IPS-NIHi7 (cell line): Measurements from ENCODE around the gene NKX1-2.
A peak's percentile ranks its signal among the peaks of the same experiment; 100 is the strongest.
"Not testable (repeated sequence)": the region's sequence is repeated elsewhere in the genome, so short reads cannot be mapped to it uniquely, and the experiment has no call there.

Experiments used
- DNase-seq: peaks from one replicate; pipeline ENCODE4 v3.0.0; 2012; ENCODE audit warnings: mixed read lengths; ENCODE audit errors: extremely low spot score

NKX1-2 gene

GRCh38 chr10:124451276-124451675 is 1.4 kb upstream of the NKX1-2 start:
- DNase-seq = no peak

DNA sequence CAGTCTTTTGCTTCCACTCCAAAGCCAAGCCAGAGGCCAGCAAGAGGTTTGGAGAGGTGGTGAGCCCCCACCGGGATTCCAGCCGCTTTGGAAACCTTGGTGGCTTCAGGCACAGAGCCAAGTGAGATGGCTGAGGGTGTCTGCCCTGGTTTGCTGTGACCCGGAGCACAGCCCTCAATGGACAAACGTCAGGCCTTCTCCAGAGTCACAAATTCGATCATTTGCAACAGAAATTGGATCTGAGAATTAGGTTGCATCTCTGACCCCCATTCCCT is 885 bp upstream of the NKX1-2 start:
- no peak for DNase-seq

DNA sequence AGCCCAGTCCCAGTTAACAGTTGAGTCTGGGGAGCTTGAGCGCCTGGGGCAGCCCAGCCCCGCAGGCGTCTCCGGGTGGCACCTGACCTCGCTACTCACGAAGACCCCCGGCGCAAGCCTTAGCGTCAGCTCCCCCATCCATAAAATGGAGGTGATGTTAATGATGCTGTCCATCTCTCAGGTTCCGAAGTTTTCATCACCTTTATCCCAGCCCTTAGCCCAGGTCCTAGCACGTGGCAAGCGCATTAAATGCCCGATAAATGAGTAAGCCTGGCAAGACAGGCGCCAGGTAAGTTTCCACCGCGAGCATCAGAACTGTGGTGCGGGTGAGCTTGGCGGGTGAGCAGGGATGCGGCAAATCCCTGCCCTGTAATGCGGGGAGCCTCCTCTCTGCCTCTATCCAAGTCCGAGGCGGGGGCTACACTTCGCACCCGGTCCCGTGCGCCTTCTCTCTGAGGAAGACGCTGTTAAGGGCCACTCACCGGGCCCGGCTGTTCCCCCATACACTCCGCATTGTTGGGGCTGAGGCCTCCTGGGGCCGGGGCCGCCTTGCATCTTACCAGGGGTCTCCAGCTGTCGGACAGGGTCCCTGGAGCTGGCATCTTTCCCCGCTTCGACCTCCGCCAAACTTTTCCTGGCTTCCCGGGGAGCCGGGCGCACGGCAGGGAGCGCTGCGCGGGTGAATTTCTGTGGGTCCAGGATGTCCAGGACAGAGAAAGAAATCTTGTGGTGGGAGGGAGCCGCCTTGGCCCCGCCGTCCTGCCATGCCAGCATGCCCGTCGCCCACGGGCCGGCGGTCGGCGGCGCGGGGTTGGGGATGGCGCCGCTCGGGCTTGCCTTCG is 444 bp downstream of the NKX1-2 start:
- no peak for DNase-seq

GRCh38 chr10:124448696-124449169 is 1.1 kb downstream of the NKX1-2 start:
- peak; percentile 64 for DNase-seq

- DNase-seq = no peak
These were observed 1.9 kb downstream of the NKX1-2 start for GRCh38 chr10:124447751-124448466.

DNA sequence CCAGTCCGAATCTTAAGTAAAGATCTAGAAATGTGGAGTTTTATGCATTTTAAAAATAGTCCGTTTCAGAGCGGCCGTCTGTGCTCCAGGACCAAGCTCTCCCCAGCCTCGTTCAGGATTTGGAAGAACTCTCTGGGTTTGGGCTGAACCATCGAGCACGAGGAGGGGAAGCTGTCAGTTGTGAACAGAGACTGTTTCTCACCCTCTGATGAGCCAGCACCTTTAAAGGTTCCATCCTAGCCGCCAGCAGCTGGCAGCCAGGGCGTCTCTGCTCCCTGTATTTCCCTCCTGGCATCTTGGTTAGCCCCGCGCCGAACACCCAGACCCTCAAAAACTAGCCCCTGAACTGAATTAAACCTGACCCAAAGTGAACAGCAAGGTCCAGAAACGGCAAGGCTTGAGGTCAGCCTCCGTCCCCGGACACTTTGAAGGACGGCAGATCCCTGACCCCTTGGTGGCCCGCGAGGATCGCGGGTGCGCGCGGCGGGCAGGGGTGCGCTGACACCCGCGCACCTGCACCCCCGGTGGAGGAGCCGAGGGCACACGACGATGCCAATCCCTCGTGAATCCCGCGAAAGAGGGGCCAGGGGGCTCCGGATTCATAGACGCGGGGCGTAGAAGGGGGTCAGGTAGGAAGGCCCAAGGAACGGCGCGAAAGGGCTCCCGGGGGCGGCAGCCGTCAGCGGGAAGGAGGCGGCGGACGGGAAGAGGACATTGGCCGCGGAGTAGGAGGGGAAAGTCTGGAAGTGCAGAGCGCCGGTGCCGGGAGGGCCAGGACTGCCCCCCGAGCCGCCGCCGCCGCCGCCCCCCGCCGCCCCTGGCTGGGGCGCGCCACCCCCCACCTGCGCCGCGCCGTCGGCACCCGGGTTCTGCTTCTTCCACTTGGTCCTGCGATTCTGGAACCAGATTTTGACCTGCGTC is 2.7 kb downstream of the NKX1-2 start:
- no peak for DNase-seq

DNA sequence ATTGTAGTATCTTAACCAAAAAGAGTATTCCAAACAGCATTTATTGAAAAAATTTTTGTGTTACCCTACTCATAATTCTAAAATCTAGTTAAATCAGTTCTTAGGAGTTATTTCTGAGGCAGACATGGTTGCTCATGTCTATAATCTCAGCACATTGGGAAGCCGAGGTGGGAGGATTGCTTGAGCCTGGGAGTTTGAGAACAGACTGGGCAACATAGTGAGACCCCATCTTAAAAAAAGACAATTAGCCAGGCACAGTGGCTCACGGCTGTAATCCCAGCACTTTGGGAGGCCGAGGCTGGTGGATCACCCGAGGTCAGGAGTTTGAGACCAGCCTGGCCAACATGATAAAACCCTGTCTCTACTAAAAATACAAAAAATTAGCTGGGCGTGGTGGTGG is 8.1 kb downstream of the NKX1-2 start:
- DNase-seq = not testable (repeated sequence)

DNA sequence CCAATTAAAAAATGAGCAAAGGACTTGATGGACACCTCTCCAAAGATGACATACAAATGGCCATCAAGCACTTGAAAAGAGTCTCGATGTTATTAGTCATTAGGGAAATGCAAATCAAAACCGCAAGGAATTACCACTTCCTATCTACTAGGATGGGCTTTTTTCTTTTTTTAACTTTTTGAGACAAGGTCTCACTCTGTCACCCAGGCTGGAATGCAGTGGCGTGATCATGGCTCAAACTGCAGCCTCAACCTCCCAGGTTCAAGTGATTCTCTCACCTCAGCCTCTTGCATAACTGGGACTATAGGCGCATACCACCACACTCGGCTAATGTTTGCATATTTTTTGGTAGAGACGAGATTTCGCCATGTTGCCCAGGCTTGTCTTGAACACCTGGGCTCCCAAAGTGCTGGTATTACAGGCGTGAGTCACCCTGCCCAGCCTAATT is 13.6 kb downstream of the NKX1-2 start:
- no peak for DNase-seq

GRCh38 chr10:124435683-124436082 is 14.2 kb downstream of the NKX1-2 start:
- DNase-seq = not testable (repeated sequence)

- no peak for DNase-seq
These were observed 16.4 kb downstream of the NKX1-2 start for GRCh38 chr10:124433461-124433860.

DNA sequence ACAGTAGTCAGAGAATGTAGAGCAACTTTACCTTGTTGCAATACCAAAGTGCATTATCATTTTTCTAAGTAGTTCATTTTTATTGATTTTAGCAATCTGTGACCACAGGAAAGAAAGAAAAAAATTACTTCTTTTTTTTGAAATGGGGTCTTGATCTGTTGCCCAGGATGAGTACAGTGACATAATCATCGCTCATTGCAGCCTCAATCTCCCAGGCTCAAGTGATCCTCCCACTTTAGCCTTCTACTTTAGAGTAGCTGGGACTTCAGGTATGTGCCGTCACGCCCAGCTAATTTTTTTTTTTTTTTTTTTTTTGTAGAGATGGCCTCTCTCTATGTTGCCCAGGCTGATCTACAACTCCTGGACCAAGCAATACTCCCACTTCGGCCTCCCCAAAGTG is 19.8 kb downstream of the NKX1-2 start:
- DNase-seq = no peak

- no peak for DNase-seq
These were observed 20.3 kb downstream of the NKX1-2 start for GRCh38 chr10:124429576-124429975.

DNA sequence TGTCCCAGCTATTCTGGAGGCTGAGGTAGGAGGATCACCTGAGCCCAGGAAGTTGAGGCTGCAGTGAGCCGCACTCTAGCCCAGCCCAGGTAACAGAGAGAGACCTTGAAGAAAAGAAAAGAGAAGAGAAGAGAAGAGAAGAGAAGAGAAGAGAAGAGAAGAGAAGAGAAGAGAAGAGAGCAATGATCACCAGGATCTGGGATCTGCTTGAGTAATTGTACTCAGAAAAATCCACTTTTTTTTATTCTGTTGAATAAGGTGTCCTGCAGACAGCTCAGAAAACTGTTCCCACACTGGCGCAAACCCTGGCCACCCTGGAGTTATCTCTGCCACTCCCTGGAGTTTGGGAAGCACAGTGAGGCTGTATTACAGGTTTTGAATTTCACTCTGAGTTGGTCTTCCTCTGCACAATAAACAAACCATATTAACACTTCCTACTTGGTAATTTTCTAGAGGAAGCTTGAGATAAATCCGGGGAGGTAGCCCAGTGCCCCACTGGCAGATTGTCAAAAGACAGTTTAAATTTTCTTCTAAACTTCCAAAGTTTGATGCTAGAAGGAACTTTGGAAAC is 21.5 kb downstream of the NKX1-2 start:
- DNase-seq = no peak

DNA sequence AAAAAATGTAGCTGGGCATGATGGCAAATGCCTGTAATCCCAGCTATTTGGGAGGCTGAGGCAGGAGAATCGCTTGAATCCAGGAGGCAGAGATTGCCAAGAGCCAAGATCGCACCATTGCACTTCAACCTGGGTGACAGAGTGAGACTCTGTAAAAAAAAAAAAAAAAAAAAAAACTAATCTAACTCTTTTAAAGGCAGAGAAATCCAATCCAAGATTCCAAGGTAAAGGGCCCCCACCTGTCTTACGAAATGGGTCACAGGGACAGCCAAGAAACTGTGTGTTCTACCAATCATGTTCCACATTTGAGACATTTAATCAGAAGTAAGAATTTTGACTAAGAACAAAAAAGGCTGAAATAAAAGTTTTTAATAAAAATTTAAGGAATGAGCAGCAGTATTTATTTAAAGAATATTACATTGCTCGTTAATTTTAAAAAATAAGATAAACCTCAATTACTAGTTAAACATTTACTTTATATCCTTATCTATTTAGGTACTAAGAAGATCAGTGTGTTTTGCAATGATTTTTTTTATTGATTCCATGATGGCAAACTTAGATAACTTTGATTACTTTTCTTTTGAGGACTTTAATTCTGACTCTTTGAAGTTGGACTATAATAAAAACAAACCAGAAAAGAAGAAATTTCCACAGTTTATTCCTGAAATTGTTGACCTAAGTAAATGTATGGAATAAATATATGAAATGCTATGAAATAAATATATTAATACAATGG is 24.4 kb downstream of the NKX1-2 start:
- DNase-seq = no peak

GRCh38 chr10:124423813-124424212 is 26.0 kb downstream of the NKX1-2 start:
- DNase-seq = no peak

DNA sequence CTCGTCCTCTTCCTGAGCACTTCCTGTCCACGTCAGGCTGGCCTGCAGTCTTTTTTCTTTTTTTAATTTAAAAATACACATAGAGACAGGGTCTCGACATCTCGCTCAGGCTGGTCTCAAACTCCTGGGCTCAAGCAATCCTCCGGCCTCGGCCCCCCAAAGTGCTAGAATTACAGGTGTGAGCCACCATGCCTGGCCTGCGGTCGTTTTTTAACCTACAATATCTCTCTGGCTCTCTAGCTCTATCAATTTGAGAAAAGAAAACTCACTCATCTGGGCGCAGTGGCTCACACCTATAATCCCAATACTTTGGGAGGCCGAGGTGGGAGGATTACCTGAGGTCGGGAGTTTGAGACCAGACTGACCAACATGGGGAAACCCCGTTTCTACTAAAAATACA is 27.1 kb downstream of the NKX1-2 start:
- DNase-seq = no peak

DNA sequence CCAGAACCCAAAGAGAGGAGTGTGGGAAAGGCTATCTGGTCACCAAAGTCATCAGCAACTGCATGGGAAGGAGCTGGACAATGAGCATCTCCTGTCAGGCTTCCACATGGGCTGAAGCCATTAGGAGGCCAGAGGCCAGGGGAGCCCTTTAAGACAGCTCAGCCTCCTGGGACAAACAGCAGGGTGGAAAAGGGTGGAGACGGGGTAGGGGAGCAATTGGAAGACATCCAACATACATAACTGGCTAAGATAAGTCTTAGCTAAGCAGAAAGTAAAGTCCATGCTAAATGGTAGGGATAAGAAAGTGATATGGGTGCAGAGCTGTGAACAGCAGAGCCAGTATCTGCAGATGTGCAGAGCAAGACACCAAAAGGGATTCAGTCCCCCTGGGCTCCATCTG is 29.6 kb downstream of the NKX1-2 start:
- no peak for DNase-seq

- DNase-seq = no peak
These were observed 30.2 kb downstream of the NKX1-2 start for GRCh38 chr10:124419635-124420034.

DNA sequence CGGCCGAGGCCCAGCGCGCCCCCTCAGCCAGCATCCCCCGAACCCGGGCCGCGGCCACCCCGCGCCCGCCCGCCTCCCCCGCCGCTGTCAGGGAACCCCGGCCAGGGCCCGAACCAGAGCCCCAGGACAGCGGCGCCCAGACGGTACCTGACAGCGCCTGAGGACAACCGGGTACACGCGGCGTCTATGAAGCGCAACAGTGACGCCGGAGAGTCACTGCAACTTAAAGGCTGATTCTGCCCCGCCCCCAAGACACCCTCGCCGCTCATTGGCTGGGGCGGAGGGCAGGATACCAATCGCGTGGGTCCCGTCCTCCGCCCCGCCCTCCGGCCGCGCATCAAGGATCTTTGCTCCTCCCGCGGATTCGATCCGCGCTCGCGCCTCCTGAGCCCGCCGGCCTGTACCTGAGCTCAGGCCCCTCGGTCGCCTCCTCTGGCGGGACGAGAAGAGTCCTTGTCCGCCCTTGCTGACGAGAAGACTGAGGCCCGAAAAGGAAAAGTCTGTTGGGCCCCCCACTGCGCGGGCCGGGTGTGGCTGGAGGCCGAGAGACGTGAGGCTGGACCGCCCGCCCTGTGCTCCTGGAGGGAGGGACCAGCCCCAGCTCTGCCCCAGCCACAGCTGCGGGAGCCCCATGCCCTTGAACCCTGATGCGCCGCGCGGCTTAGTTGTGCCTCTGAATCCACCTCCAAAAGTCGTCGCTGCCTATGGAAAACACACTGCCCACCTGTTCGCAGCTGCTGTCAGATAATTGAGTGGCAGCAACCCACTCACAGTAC is 30.9 kb downstream of the NKX1-2 start, which contains the start of gene OAT:
TSS of gene OAT (minus strand) at position 198 of the 776 bp plus-strand sequence. CDS start 6,752 bp downstream, outside the sequence.
- peak; percentile 99 for DNase-seq
